Esophagus squamous epithelium (tissue), 4 donors: ENCODE measurements around the gene FAM120B.

Experiments
- CTCF ChIP-seq, 6 experiments: fragments of 450-650 bp in 4 of 6; fragments of 200-600 bp in 2 of 6; sonication (generic) in 2 of 6; IDR thresholded peaks; one replicate each; pipeline ENCODE4 v1.5.1; 2016 to 2019; ENCODE audit warnings: antibody characterized with exemption in 6 of 6, mild to moderate bottlenecking in 4 of 6, moderate library complexity in 4 of 6
- POLR2A ChIP-seq, 4 donors: fragments of 450-650 bp; IDR thresholded peaks; one replicate each; pipeline ENCODE4 v1.6.1; 2017; ENCODE audit warnings: antibody characterized with exemption in 4 of 4, mild to moderate bottlenecking in 4 of 4, moderate library complexity in 3 of 4

- no peak for TF ChIP-seq CTCF (IDR thresholded peaks at IDR 0.05)
- no peak for TF ChIP-seq POLR2A (IDR thresholded peaks at IDR 0.05)
These were observed 55.6 kb downstream of the FAM120B start for GRCh38 chr6:170362121-170362520.
